Peyer's patch (tissue), 4 donors: ENCODE results near the gene HNMT. TPM values are rescaled to one million over a fixed set of nuclear protein-coding genes. Genes with fewer than 3 reads are reported as not detected.

Experiments used
- DNase-seq, 3 donors: peaks; one replicate each; pipeline ENCODE4 v3.0.0-alpha.2; 2017 to 2019
- H3K27ac ChIP-seq, 4 donors: fragments of 200-600 bp; sonication (generic); one replicate each; pipeline ENCODE4 v1.5.1; 2016 to 2019
- H3K27me3 ChIP-seq, 2 donors: fragments of 200-600 bp; sonication (generic); one replicate each; pipeline ENCODE4 v1.5.1; 2019
- H3K36me3 ChIP-seq, 3 donors: fragments of 200-600 bp; sonication (generic); one replicate each; pipeline ENCODE4 v1.5.1; 2016 to 2019
- H3K4me1 ChIP-seq, 4 donors: fragments of 200-600 bp; sonication (generic); one replicate each; pipeline ENCODE4 v1.5.1; 2016 to 2019
- H3K4me3 ChIP-seq, 4 donors: fragments of 200-600 bp; sonication (generic); 1 replicate in 3 of 4; 2 replicates in 1 of 4; pipeline ENCODE4 v1.5.1; 2016 to 2019; ENCODE audit warnings: mild to moderate bottlenecking in 1 of 4
- H3K9me3 ChIP-seq, 4 donors: fragments of 200-600 bp; sonication (generic); one replicate each; pipeline ENCODE4 v1.5.1; 2016 to 2019; ENCODE audit warnings: mild to moderate bottlenecking in 1 of 4
- CTCF ChIP-seq, 6 experiments: fragments of 450-650 bp in 4 of 6; fragments of 200-600 bp in 2 of 6; sonication (generic) in 1 of 6; IDR thresholded peaks; one replicate each; pipeline ENCODE4 v1.5.1; 2017 to 2019; ENCODE audit warnings: antibody characterized with exemption in 6 of 6, mild to moderate bottlenecking in 3 of 6, moderate library complexity in 1 of 6
- POLR2A ChIP-seq, 2 donors: fragments of 450-650 bp; IDR thresholded peaks; one replicate each; pipeline ENCODE4 v1.5.1; 2017; ENCODE audit warnings: antibody characterized with exemption in 2 of 2, mild to moderate bottlenecking in 2 of 2, moderate library complexity in 2 of 2
- total RNA-seq, 4 donors: library from RNA; depleted of rRNA; stranded (reverse); fragments of >200 nt; gene quantifications; one replicate each; pipeline ENCODE4 v1.1.0, GENCODE V29; 2016

Gene HNMT
- total RNA-seq, 4 donors from 2014 or later: 12.8 to 52.0 (median 26.7) TPM

- no peak for TF ChIP-seq CTCF (IDR thresholded peaks at IDR 0.05)
- no peak for TF ChIP-seq POLR2A (IDR thresholded peaks at IDR 0.05)
- no peak overlapping the region for H3K27ac ChIP-seq
Observed at GRCh38 chr2:137928547-137929518, 35.4 kb upstream of the HNMT start.

GRCh38 chr2:137929519-137929916 is 34.8 kb upstream of the HNMT start:
- no peak for TF ChIP-seq CTCF (IDR thresholded peaks at IDR 0.05)
- no peak for TF ChIP-seq POLR2A (IDR thresholded peaks at IDR 0.05)
- no peaks in the 10 kb centered on the region for H3K4me1 ChIP-seq
- no peak overlapping the region for H3K4me3 ChIP-seq
- H3K36me3 ChIP-seq: no peaks in the 10 kb centered on the region
- H3K27ac ChIP-seq: no peak overlapping the region
- H3K9me3 ChIP-seq: no peaks in the 10 kb centered on the region
- no peaks in the 10 kb centered on the region for H3K27me3 ChIP-seq
- no peak for DNase-seq

More at GRCh38 chr2:137928547-137929518, 35.4 kb upstream of the HNMT start:
- Histone ChIP-seq H3K4me3 (no peak overlapping the region), H3K4me1 (no peaks in the 10 kb centered on the region), H3K27me3 (no peaks in the 10 kb centered on the region), H3K9me3 (no peaks in the 10 kb centered on the region), H3K36me3 (no peaks in the 10 kb centered on the region)
- no peak for DNase-seq

GRCh38 chr2:137930146-137930545 is 34.1 kb upstream of the HNMT start:
- no peak for TF ChIP-seq CTCF (IDR thresholded peaks at IDR 0.05)
- no peak for TF ChIP-seq POLR2A (IDR thresholded peaks at IDR 0.05)
- Histone ChIP-seq H3K27ac (no peak overlapping the region), H3K4me3 (no peak overlapping the region), H3K4me1 (no peaks in the 10 kb centered on the region), H3K9me3 (no peaks in the 10 kb centered on the region), H3K27me3 (no peaks in the 10 kb centered on the region), H3K36me3 (no peaks in the 10 kb centered on the region)
- no peak for DNase-seq

DNA sequence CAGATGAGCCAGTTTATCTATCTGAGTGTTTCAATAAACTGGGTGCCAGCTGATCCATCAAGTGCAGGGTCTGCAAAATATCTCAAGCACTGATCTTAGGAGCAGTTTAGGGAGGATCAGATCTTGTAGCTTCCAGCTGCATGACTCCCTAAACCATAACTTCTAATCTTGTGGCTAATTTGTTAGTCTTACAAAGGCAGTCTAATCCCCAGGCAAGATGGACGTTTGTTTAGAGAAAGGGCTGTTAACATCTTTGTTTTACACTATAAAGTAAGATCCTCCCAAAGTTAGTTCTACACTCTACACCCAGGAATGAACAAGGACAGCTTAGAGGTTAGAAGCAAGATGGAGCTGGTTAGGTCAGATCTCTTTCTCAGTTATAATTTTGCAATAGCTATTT is 28.7 kb upstream of the HNMT start:
- H3K27ac ChIP-seq: no peak overlapping the region
- H3K4me1 ChIP-seq: no peaks in the 10 kb centered on the region
- no peaks in the 10 kb centered on the region for H3K27me3 ChIP-seq
- H3K36me3 ChIP-seq: no peaks in the 10 kb centered on the region
- H3K9me3 ChIP-seq: no peaks in the 10 kb centered on the region
- TF ChIP-seq POLR2A (IDR thresholded peaks at IDR 0.05): no peak
- TF ChIP-seq CTCF (IDR thresholded peaks at IDR 0.05): no peak
- no peak for DNase-seq
- no peak overlapping the region for H3K4me3 ChIP-seq

DNA sequence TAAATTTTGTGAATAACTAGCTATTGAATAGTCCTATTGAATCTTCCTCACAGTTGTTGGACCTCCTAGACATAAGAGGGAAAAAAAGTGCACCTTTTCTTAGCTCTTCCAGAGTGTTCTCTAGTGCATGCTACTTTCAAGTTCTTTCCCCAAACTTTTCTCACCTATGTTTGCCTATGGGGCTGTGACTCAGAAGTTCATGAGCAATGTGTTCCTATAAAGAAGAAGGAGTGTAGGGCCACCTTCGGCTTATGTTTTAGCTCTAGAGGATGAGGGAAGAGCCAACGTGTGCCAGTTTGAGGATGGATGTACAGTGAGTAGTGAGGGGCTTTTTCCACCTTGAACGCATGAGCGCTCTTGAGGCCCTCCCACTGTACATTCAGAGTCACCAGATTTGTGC is 27.0 kb upstream of the HNMT start:
- H3K27me3 ChIP-seq: no peaks in the 10 kb centered on the region

More for the DNA sequence above, 27.0 kb upstream of the HNMT start:
- DNase-seq: no peak
- Histone ChIP-seq H3K27ac (no peak overlapping the region), H3K4me3 (no peak overlapping the region), H3K9me3 (no peaks in the 10 kb centered on the region), H3K36me3 (no peaks in the 10 kb centered on the region), H3K4me1 (peaks cover 0 to 11% (median 0%) of the 10 kb centered on the region in 4 donors)
- TF ChIP-seq POLR2A (IDR thresholded peaks at IDR 0.05): no peak
- no peak for TF ChIP-seq CTCF (IDR thresholded peaks at IDR 0.05)
